ENCODE results near the gene DUOXA1.

- no peak for TF ChIP-seq CTCF (IDR thresholded peaks at IDR 0.05; ENCODE audit: borderline replicate concordance, extremely low read depth, low read length, poor library complexity, severe bottlenecking)
- TF ChIP-seq EZH2 (IDR thresholded peaks at IDR 0.05; ENCODE audit: borderline replicate concordance, low read depth, low read length, severe bottlenecking): no peak
These were observed 15.0 kb downstream of the DUOXA1 start for GRCh38 chr15:45114751-45115085.

All from DND-41 (cell line).